ENCODE results near the gene BRD9. TPM values are rescaled to one million over a fixed set of nuclear protein-coding genes. Genes with fewer than 3 reads are reported as not detected.

The BRD9 gene
- polyA plus RNA-seq, 2 of the 4 experiments (the other 2 are of a cell fraction): 11.6 to 28.9 TPM

GRCh38 chr5:854966-855743, 37.4 kb downstream of the BRD9 start:
- no peak for FAIRE-seq
- Histone ChIP-seq H3K4me1 (no peaks in the 10 kb centered on the region), H3K4me3 (no peak overlapping the region), H3K9me3 (no peaks in the 10 kb centered on the region), H3K4me2 (no peak overlapping the region), H3K27ac (no peak overlapping the region)
- 85% methylated on average over 28 of the region's 32 CpGs for WGBS (ENCODE audit: missing lambda C conversion rate)
- ChIA-PET CTCF (interaction anchor here (0.7 kb wide), 1 partner anchor 43 kb away, joined by 3 read pairs; no protein-coding TSS in a partner anchor), POLR2A (no interaction called here)
- no peak for ATAC-seq
- no peak for TF ChIP-seq NR3C1 (IDR thresholded peaks at IDR 0.05)
- TF ChIP-seq E2F6 (IDR thresholded peaks at IDR 0.05; ENCODE audit: borderline replicate concordance, low read depth): no peak
- TF ChIP-seq CHD4 (IDR thresholded peaks at IDR 0.05; ENCODE audit: borderline replicate concordance): no peak
- TF ChIP-seq ELK1 (IDR thresholded peaks at IDR 0.05; ENCODE audit: low read depth, low read length): no peak
- no peak for TF ChIP-seq POLR2A (IDR thresholded peaks at IDR 0.05; ENCODE audit: low read length)
- no peak for TF ChIP-seq KDM5A (IDR thresholded peaks at IDR 0.05)
- TF ChIP-seq CTCF (IDR thresholded peaks at IDR 0.05): no peak
- TF ChIP-seq BHLHE40 (IDR thresholded peaks at IDR 0.05; ENCODE audit: low read depth, low read length): no peak
- no peak for TF ChIP-seq EHMT2 (IDR thresholded peaks at IDR 0.05; ENCODE audit: low read depth)
- no peak for TF ChIP-seq PHF8 (IDR thresholded peaks at IDR 0.05; ENCODE audit: borderline replicate concordance, low read depth)
- no peak for TF ChIP-seq MAX (IDR thresholded peaks at IDR 0.05)
- TF ChIP-seq CHD2 (IDR thresholded peaks at IDR 0.05; ENCODE audit: low read length, partially characterized antibody): no peak
- TF ChIP-seq RCOR1 (IDR thresholded peaks at IDR 0.05; ENCODE audit: low read depth, low read length): no peak
- no peak for TF ChIP-seq HOXA7 (CRISPR knock-in tag; IDR thresholded peaks at IDR 0.05)
- TF ChIP-seq POLR2AphosphoS2 (conservative IDR thresholded peaks at IDR 0.05; ENCODE audit: low read length): no peak
- TF ChIP-seq HOXB13 (CRISPR knock-in tag; IDR thresholded peaks at IDR 0.05; ENCODE audit: low read depth): no peak
- no peak for TF ChIP-seq TP53 (CRISPR knock-in tag; IDR thresholded peaks at IDR 0.05)
- TF ChIP-seq FOSL2 (IDR thresholded peaks at IDR 0.05): no peak
- no peak for TF ChIP-seq FOSL2 (CRISPR knock-in tag; IDR thresholded peaks at IDR 0.05)
- no peak for DNase-seq (ENCODE audit: low read depth in 1 of 2, low spot score in 1 of 2)

- ChIA-PET POLR2A (no interaction called here), CTCF (no interaction called here)
- no peaks in the 10 kb centered on the region for H3K4me1 ChIP-seq
- H3K9me3 ChIP-seq: no peaks in the 10 kb centered on the region
- FAIRE-seq (no peak), DNase-seq (ENCODE audit: low read depth in 1 of 2, low spot score in 1 of 2) (no peak), ATAC-seq (no peak)
- H3K27ac ChIP-seq: no peak overlapping the region
- H3K4me3 ChIP-seq: no peak overlapping the region
- WGBS (ENCODE audit: missing lambda C conversion rate): 66% methylated on average over 13 of the region's 13 CpGs
- H3K4me2 ChIP-seq: no peak overlapping the region
- TF ChIP-seq PHF8 (IDR thresholded peaks at IDR 0.05; ENCODE audit: borderline replicate concordance, low read depth): no peak
- no peak for TF ChIP-seq ZNF302 (CRISPR knock-in tag; IDR thresholded peaks at IDR 0.05)
- TF ChIP-seq NPAS2 (CRISPR knock-in tag; IDR thresholded peaks at IDR 0.05; ENCODE audit: borderline replicate concordance): no peak
- no peak for TF ChIP-seq ZC3H11A (IDR thresholded peaks at IDR 0.05)
- no peak for TF ChIP-seq MAX (IDR thresholded peaks at IDR 0.05)
- TF ChIP-seq SREBF2 (IDR thresholded peaks at IDR 0.05): no peak
- TF ChIP-seq RAD21 (conservative IDR thresholded peaks at IDR 0.05 in 1 of 2, IDR thresholded peaks at IDR 0.05 in 1 of 2): no peak
- no peak for TF ChIP-seq NFE2L2 (conservative IDR thresholded peaks at IDR 0.05; ENCODE audit: low read length)
- TF ChIP-seq CHD4 (IDR thresholded peaks at IDR 0.05; ENCODE audit: borderline replicate concordance): no peak
- no peak for TF ChIP-seq EHF (CRISPR knock-in tag; IDR thresholded peaks at IDR 0.05)
- TF ChIP-seq HOXB5 (CRISPR knock-in tag; IDR thresholded peaks at IDR 0.05): no peak
- no peak for TF ChIP-seq RNF2 (IDR thresholded peaks at IDR 0.05; ENCODE audit: borderline replicate concordance, low read depth)
- TF ChIP-seq REST (IDR thresholded peaks at IDR 0.05): no peak
- no peak for TF ChIP-seq JUN (IDR thresholded peaks at IDR 0.05)
- no peak for TF ChIP-seq ZFP36 (IDR thresholded peaks at IDR 0.05; ENCODE audit: borderline replicate concordance, partially characterized antibody)
These were observed 38.4 kb downstream of the BRD9 start for GRCh38 chr5:854217-854616.
